ENCODE data around the gene PRKCE. TPM values are rescaled to one million over a fixed set of nuclear protein-coding genes. Genes with fewer than 3 reads are reported as not detected.

The PRKCE gene
- total RNA-seq, 2 donors from 2014 or later: 7.2 to 25.4 TPM

- TF ChIP-seq POLR2AphosphoS5 (IDR thresholded peaks at IDR 0.05) (no peak), CTCF (IDR thresholded peaks at IDR 0.05) (no peak), POLR2A (IDR thresholded peaks at IDR 0.05) (no peak)
- intact Hi-C loops (cut with DNase I): no loop called here
- no peaks in the 10 kb centered on the region for H3K9me3 ChIP-seq
Measured at GRCh38 chr2:45716915-45717314, 65.4 kb downstream of the PRKCE start.

GRCh38 chr2:45720210-45720609, 68.7 kb downstream of the PRKCE start:
- no peaks in the 10 kb centered on the region for H3K27me3 ChIP-seq (replicated peaks; ENCODE audit: insufficient read depth)
- H3K9me3 ChIP-seq: no peaks in the 10 kb centered on the region
- intact Hi-C loops (cut with DNase I): no loop called here
- 91% methylated on average over 6 of the region's 6 CpGs for WGBS
- TF ChIP-seq POLR2A (IDR thresholded peaks at IDR 0.05): no peak
- no peak for TF ChIP-seq CTCF (IDR thresholded peaks at IDR 0.05)
- TF ChIP-seq POLR2AphosphoS5 (IDR thresholded peaks at IDR 0.05): no peak
- H3K27ac ChIP-seq: no peak overlapping the region
- no peaks in the 10 kb centered on the region for H3K36me3 ChIP-seq
- no peaks in the 10 kb centered on the region for H3K4me1 ChIP-seq (replicated peaks)
- H3K4me3 ChIP-seq: no peak overlapping the region
- no peak for DNase-seq (ENCODE audit: low spot score)

More at GRCh38 chr2:45716915-45717314, 65.4 kb downstream of the PRKCE start:
- DNase-seq (ENCODE audit: low spot score): no peak
- Histone ChIP-seq H3K36me3 (no peaks in the 10 kb centered on the region), H3K27me3 (replicated peaks; ENCODE audit: insufficient read depth) (no peaks in the 10 kb centered on the region), H3K4me3 (no peak overlapping the region), H3K27ac (no peak overlapping the region), H3K4me1 (replicated peaks) (no peaks in the 10 kb centered on the region)

GRCh38 chr2:45721150-45721549, 69.7 kb downstream of the PRKCE start:
- Histone ChIP-seq H3K4me3 (no peak overlapping the region), H3K27me3 (replicated peaks; ENCODE audit: insufficient read depth) (no peaks in the 10 kb centered on the region), H3K9me3 (no peaks in the 10 kb centered on the region), H3K4me1 (replicated peaks) (no peaks in the 10 kb centered on the region), H3K27ac (no peak overlapping the region), H3K36me3 (no peaks in the 10 kb centered on the region)
- TF ChIP-seq CTCF (IDR thresholded peaks at IDR 0.05) (no peak), POLR2A (IDR thresholded peaks at IDR 0.05) (no peak), POLR2AphosphoS5 (IDR thresholded peaks at IDR 0.05) (no peak)
- DNase-seq (ENCODE audit: low spot score): no peak
- intact Hi-C loops (cut with DNase I): no loop called here
- 96% methylated on average over 1 of the region's 1 CpG for WGBS

GRCh38 chr2:45722477-45722876, 71.0 kb downstream of the PRKCE start:
- no peak overlapping the region for H3K27ac ChIP-seq
- 95% methylated on average over 5 of the region's 5 CpGs for WGBS
- no peaks in the 10 kb centered on the region for H3K4me1 ChIP-seq (replicated peaks)
- no peaks in the 10 kb centered on the region for H3K9me3 ChIP-seq
- TF ChIP-seq POLR2A (IDR thresholded peaks at IDR 0.05) (no peak), POLR2AphosphoS5 (IDR thresholded peaks at IDR 0.05) (no peak), CTCF (IDR thresholded peaks at IDR 0.05) (no peak)
- intact Hi-C loops (cut with DNase I): no loop called here
- DNase-seq (ENCODE audit: low spot score): no peak
- H3K36me3 ChIP-seq: no peaks in the 10 kb centered on the region
- no peaks in the 10 kb centered on the region for H3K27me3 ChIP-seq (replicated peaks; ENCODE audit: insufficient read depth)
- no peak overlapping the region for H3K4me3 ChIP-seq

GRCh38 chr2:45723857-45724256, 72.4 kb downstream of the PRKCE start:
- H3K27ac ChIP-seq: no peak overlapping the region

More at GRCh38 chr2:45723857-45724256, 72.4 kb downstream of the PRKCE start:
- no peak for DNase-seq (ENCODE audit: low spot score)
- intact Hi-C loops (cut with DNase I): no loop called here
- no peaks in the 10 kb centered on the region for H3K36me3 ChIP-seq
- no peaks in the 10 kb centered on the region for H3K4me1 ChIP-seq (replicated peaks)
- H3K27me3 ChIP-seq (replicated peaks; ENCODE audit: insufficient read depth): no peaks in the 10 kb centered on the region
- TF ChIP-seq CTCF (IDR thresholded peaks at IDR 0.05) (no peak), POLR2A (IDR thresholded peaks at IDR 0.05) (no peak), POLR2AphosphoS5 (IDR thresholded peaks at IDR 0.05) (no peak)
- 84% methylated on average over 2 of the region's 2 CpGs for WGBS
- no peaks in the 10 kb centered on the region for H3K9me3 ChIP-seq
- no peak overlapping the region for H3K4me3 ChIP-seq
